ENCODE data around the gene DAAM2. TPM values are rescaled to one million over a fixed set of nuclear protein-coding genes. Genes with fewer than 3 reads are reported as not detected.

The DAAM2 gene
- total RNA-seq, 1 donor from 2014 or later = 22.1 TPM

- H3K27me3 ChIP-seq = no peaks in the 10 kb centered on the region
- peaks cover 57% of the 10 kb centered on the region for H3K4me1 ChIP-seq
- no peak for DNase-seq (ENCODE audit: extremely low spot score in 2 of 2)
- H3K36me3 ChIP-seq = no peaks in the 10 kb centered on the region
- TF ChIP-seq POLR2AphosphoS5 (IDR thresholded peaks at IDR 0.05; ENCODE audit: insufficient read depth in 1 of 2, low read depth in 1 of 2) (no peak), POLR2A (IDR thresholded peaks at IDR 0.05) (no peak)
- TF ChIP-seq, protein P1, sequence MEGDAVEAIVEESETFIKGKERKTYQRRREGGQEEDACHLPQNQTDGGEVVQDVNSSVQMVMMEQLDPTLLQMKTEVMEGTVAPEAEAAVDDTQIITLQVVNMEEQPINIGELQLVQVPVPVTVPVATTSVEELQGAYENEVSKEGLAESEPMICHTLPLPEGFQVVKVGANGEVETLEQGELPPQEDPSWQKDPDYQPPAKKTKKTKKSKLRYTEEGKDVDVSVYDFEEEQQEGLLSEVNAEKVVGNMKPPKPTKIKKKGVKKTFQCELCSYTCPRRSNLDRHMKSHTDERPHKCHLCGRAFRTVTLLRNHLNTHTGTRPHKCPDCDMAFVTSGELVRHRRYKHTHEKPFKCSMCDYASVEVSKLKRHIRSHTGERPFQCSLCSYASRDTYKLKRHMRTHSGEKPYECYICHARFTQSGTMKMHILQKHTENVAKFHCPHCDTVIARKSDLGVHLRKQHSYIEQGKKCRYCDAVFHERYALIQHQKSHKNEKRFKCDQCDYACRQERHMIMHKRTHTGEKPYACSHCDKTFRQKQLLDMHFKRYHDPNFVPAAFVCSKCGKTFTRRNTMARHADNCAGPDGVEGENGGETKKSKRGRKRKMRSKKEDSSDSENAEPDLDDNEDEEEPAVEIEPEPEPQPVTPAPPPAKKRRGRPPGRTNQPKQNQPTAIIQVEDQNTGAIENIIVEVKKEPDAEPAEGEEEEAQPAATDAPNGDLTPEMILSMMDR (IDR thresholded peaks at IDR 0.05) = no peak
- H3K4me3 ChIP-seq = no peak overlapping the region
- peak overlapping the region; percentile 22 for H3K27ac ChIP-seq
- H3K9me3 ChIP-seq = no peaks in the 10 kb centered on the region
- intact Hi-C loops (cut with DNase I) = no loop called here
Observed at GRCh38 chr6:39819228-39819627, 27.1 kb downstream of the DAAM2 start.

DNA sequence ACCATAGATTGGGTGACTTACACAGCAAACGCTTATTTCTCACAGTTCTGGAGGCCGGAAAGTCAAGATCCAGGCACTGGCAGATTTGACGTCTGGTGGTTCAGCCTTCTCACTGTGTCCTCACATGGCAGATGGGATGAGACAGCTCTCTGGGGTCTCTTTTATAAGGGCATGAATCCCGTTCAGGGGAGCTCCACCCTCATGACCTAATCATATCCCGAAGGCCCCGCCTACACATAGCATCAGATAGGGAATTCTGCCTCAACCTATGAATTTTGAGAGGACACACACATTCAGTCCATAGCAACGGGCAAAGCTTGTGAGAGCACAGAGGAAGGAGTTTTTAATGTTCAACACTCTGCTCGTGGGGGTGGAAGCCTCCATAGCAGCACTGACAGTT is 27.5 kb downstream of the DAAM2 start:
- Histone ChIP-seq H3K4me1 (peaks cover 61% of the 10 kb centered on the region), H3K27ac (peak overlapping the region; percentile 54)

DNA sequence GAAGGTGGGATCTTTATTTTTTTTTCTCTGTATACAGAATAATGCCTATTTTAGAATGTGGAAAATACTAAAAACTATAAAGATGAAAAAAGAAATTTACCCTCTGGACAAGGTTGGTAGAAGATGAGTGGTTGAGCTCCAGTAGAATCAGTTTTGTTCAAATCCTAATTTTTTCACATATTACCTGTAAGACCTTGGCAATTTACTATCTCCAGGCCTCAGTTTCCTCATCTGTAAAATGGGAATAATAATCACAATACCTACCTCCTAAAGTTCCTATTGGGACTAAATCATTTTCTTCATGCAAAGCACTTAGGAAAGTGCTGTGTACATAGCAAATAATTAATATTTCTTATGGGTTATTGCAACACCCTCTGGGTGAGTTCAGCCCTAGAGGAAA is 28.4 kb downstream of the DAAM2 start:
- H3K36me3 ChIP-seq = no peaks in the 10 kb centered on the region
- peaks cover 65% of the 10 kb centered on the region for H3K4me1 ChIP-seq
- DNase-seq (ENCODE audit: extremely low spot score in 2 of 2) = no peak
- H3K27me3 ChIP-seq = no peaks in the 10 kb centered on the region
- no peak overlapping the region for H3K4me3 ChIP-seq
- TF ChIP-seq POLR2AphosphoS5 (IDR thresholded peaks at IDR 0.05; ENCODE audit: insufficient read depth in 1 of 2, low read depth in 1 of 2) = no peak
- no peak for TF ChIP-seq POLR2A (IDR thresholded peaks at IDR 0.05)
- TF ChIP-seq, protein P1 (IDR thresholded peaks at IDR 0.05) = no peak
- intact Hi-C loops (cut with DNase I) = no loop called here
- peak overlapping the region; percentile 85 for H3K27ac ChIP-seq
- H3K9me3 ChIP-seq = no peaks in the 10 kb centered on the region

More for the DNA sequence above, 27.5 kb downstream of the DAAM2 start:
- no peaks in the 10 kb centered on the region for H3K9me3 ChIP-seq
- H3K36me3 ChIP-seq = no peaks in the 10 kb centered on the region
- no peak overlapping the region for H3K4me3 ChIP-seq
- DNase-seq (ENCODE audit: extremely low spot score in 2 of 2) = no peak
- TF ChIP-seq POLR2A (IDR thresholded peaks at IDR 0.05) (no peak), POLR2AphosphoS5 (IDR thresholded peaks at IDR 0.05; ENCODE audit: insufficient read depth in 1 of 2, low read depth in 1 of 2) (no peak)
- TF ChIP-seq, protein P1 (IDR thresholded peaks at IDR 0.05) = no peak
- intact Hi-C loops (cut with DNase I) = no loop called here
- no peaks in the 10 kb centered on the region for H3K27me3 ChIP-seq

DNA sequence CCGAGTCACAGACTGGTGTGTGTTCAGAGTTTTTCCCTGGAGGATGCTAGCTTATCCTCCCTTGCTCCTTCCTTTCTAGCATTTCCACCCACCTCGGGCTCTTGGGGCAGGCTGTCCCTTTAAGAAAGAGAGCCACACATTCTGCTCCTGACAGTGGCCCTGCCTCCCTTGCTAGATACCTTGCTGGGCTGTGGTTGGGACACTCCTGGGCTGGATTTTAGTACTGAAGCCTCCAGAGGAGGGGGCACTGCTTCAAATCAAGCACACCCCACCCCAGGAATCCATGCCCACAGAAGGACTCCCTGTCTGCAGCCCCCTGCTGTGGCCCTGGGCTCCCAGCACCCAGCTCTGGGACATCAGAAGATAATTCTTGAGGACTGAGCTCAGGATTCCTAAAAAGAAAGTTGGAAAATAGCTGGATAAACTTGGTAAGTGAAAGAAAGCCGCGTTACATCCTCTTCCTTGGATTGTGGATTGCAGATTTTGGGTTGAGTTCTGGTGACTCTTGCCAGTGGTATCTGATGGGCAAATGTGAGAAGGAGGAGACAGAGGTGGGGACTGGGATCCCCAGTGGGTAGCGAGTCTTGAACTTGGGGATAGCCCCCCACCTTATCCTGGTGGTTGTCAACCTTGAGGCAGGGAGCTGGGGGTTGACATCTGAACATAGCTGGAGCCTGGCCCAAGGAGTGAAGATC is 29.0 kb downstream of the DAAM2 start:
- intact Hi-C loops (cut with DNase I) = no loop called here
- peaks cover 65% of the 10 kb centered on the region for H3K4me1 ChIP-seq
- peak in 1 of 2 donors; percentile 7 for TF ChIP-seq POLR2AphosphoS5 (IDR thresholded peaks at IDR 0.05; ENCODE audit: insufficient read depth in 1 of 2, low read depth in 1 of 2)
- TF ChIP-seq POLR2A (IDR thresholded peaks at IDR 0.05) = no peak
- no peaks in the 10 kb centered on the region for H3K27me3 ChIP-seq
- peak overlapping the region in 1 of 2 donors; percentile 10 for H3K4me3 ChIP-seq
- peak overlapping the region; percentile 85 for H3K27ac ChIP-seq
- H3K36me3 ChIP-seq = no peaks in the 10 kb centered on the region
- no peak for DNase-seq (ENCODE audit: extremely low spot score in 2 of 2)
- H3K9me3 ChIP-seq = no peaks in the 10 kb centered on the region

GRCh38 chr6:39821742-39822532 is 29.8 kb downstream of the DAAM2 start:
- peak overlapping the region in 1 of 2 donors; percentile 10 for H3K4me3 ChIP-seq
- peak overlapping the region; percentile 85 for H3K27ac ChIP-seq
- no peaks in the 10 kb centered on the region for H3K36me3 ChIP-seq
- TF ChIP-seq POLR2A (IDR thresholded peaks at IDR 0.05) = no peak
- TF ChIP-seq, protein P1 (IDR thresholded peaks at IDR 0.05) = no peak
- TF ChIP-seq POLR2AphosphoS5 (IDR thresholded peaks at IDR 0.05; ENCODE audit: insufficient read depth in 1 of 2, low read depth in 1 of 2) = peak in 1 of 2 donors; percentile 48
- H3K27me3 ChIP-seq = no peaks in the 10 kb centered on the region
- intact Hi-C loops (cut with DNase I) = no loop called here
- no peak for DNase-seq (ENCODE audit: extremely low spot score in 2 of 2)
- H3K9me3 ChIP-seq = no peaks in the 10 kb centered on the region
- peaks cover 65% of the 10 kb centered on the region for H3K4me1 ChIP-seq

All from vagina (tissue), 2 donors.